Stimulated activated CD8-positive, alpha-beta memory T cell treated with anti-CD3 and anti-CD28 coated beads, Interleukin-15, amount 100 ng/mL, for 24 hours (primary cell): Measurements from ENCODE around the gene IKZF2.

Source experiments
- DNase-seq: peaks from one replicate; pipeline ENCODE4 v3.0.0-alpha.2; 2020; ENCODE audit warnings: low read depth

IKZF2 gene

DNA sequence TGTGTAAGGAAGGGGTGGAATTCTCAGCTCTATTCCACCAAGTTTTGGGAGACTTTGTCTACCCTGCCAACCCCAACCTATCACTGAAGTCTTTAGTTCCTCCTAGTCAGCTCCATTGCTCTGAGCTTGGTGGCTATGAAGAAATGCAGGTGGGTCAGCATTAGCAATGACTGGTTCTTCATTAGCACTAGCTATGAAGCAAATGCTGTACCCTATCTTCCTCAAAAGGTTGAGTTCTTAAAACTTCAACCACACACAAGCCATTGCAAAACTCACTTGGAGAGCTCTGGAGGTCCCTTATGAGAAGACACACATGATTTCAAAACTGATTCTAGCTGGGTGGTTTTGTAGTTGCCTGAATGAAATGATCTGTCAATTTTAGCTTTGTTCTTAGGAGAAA lies 193.8 kb downstream of the IKZF2 start:
- DNase-seq = no peak

DNA sequence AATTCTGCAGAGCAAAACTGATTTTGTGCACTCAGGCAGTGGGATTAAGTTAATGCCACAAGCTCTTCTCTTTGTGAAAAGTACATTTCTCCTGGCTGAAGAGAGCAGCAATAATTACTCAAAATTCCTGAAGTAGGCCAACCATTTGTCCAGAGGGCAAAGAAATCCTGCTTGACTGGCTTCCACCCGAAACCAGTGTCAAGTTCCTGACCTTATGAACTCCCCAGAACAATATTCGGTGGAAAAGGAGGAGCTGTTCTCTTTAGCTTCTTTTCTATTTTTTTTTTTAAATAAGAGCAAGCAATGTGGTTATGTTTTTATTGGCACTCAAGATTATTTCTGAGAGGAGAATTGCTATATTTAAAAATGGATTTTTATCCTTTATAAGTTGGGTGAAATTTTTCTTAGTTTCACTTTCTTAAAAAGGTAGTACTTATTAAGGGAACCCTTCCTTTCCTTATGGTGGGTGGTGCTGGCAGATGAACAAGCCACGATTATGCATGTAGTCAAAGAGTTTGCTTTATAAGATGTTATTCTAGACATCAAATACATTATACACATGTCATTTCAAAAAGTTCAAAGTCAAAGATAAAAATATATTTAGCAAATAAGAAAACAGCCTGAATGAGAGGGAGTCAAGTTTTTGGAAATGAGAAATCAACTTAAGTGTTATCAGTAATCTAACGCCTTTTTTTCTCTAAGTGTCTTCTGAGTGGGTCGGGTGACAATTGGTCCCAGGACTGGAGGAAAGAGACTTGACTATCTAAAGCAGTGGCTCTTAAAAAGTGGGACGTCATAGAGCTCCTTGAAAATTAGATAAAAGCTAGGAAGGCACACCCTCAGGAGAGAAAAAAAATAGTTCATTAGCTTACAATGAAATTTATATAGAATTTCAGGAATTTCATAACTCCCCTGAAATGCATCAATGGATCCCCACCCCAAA lies 194.5 kb downstream of the IKZF2 start:
- DNase-seq = no peak

DNA sequence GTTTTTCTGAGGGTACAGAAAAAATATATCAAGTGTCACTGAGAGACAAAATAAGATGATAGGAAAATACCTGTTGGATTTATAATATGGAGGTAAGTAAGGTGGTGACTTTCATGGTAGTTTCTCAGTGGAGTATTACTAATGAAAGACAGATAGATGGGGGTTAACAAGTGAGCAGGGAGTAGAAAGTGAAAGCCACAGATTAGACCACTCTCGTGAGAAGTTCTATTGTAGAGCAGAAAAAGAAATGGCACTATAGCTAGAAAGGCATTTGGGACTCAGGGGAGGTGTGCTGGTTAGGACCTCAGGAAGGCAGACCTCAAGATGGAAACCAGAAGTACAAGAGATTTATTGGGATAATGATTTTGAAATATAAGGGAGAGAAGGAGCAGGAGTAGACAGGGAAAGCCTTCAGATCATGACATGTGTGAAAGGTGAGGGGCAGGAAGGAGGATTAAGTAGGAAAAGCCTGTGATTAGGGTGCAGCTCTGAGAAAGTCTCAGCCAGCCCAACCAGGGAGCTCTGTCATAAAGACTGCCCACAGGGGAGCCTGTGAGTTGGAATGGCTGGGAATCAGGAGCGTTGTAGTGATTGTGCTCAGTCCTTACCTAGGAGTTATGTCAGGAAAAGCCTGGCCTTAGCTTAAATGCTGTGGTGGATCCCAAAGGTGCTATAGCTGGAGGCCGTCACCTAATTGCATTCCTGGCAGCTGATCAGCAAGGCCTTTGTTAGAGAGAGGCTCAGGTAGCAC lies 198.1 kb downstream of the IKZF2 start:
- no peak for DNase-seq

DNA sequence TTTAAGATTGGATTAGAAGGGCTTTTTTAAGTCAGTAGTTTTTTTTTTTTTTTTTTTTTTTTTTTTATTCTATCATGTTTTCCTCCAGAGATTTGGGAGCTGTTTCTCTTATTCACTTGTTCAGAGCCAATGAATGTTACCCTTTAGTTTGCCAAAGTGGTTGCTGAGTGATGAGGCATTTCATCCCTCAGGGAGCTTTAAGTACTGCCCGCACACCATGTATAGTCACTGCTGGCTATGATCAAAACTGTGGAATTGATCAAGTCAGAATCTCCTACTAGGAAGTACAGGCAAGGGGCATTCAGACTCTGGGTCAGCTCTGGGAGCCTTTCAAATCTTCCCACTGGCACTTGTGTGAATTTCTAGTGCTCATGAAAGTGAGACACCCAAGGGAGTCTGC lies 201.6 kb downstream of the IKZF2 start:
- DNase-seq = no peak
